GM19438 (cell line): Measurements from ENCODE around the gene RBPJ.
"Not testable (repeated sequence)": the region's sequence is repeated elsewhere in the genome, so short reads cannot be mapped to it uniquely, and the experiment has no call there.

Experiments used
- ATAC-seq: cut with Tn5 transposase; IDR thresholded peaks from one replicate; pipeline ENCODE4 v1.9.1; 2021; ENCODE audit warnings: low read depth; ENCODE audit not compliant: unreplicated experiment

The RBPJ gene

DNA sequence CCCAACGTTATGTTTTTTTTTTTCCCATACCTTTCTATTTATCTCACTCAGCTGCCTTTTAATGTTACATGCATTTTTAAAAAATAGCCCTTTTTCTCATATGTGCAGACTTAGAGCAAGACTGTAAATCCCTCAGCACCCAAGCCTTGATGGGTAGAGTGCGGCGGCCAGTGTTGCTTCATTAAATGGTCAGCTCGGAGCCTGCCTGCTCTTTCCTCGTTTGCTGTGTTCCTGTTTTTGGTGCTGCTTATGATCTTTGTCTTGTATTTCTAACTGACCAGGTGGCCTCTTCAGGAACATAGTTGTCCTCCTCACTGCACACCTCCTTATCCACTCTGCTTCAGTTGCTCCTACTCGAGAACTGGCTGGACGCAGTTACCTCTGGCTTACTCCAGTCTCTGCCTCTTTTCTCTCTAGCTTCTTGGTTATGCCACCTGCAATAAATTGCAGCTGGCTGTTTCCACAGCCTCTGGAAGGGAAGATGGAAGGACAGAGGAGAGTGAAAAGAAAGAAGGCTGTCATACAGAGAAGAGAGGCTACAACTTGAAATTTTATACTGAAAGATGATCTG is 10.7 kb downstream of the RBPJ start:
- ATAC-seq, result no peak

DNA sequence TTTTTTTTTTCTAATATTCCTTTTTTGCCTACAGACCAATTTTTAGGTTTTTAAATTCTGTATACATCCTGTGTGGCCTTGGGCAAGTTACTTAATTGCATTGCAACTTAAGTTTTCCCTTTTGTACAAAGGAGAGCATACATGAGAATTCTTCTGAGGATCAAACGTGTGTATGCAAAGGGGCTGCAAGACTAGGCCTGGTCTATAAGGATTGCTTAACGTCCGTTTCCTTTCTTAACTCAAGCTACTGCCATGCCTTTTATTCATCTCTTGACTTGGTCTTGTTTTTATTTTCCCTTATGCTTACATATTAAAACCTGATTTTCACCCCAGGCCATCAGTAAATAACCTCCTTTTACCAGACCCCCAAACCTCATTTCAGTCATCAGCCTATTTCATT is 13.6 kb downstream of the RBPJ start:
- no peak for ATAC-seq

DNA sequence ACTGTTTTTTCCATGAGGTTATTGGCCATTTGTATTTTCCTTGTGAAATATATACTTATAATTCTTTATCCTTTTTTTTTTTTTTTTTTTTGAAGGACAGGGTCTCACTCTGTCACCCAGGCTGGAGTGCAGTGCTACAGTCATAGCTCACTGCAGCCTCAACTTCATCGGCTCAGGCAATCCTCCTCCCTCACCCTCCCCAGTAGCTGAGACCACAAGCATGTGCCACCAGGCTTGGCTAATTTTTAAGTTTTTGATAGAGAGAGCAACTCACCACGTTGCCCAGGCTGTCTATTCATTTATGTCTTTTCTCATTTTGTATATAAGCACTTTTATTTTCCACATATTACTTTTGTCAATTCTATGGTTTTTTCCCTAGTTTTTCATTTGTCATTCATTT is 16.8 kb downstream of the RBPJ start:
- ATAC-seq, result no peak

DNA sequence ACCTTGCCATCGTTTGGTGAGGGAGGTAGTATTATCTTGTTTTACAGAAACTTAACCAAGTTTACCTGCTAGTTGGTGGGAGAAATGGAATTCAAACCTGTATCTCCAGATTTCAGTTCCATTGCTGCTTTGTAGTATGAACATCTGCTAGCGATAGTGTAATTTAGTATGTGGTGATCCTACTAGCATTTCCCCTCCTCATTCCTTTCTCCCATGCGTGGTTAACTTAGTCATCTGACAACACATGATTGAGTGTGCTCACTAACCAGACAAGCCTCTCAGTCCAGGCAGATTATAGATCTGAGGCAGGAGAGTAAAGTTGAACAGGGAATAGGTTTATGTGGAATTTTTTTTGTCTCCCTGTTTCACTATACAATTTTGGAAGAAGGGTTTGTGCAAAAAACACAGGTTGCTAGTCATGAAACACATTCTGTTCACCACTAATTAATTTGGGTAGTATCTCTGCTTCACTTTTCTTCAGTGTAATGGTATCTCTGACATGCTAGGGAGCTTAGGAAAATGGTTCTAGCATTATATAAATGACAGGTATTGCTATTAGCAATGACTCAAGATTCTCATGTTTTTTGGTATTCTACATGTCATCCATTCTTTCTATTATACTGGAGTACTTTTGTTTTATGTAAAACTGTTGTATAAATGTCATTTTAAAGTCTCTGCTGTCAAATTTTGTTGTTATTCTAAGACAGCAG is 21.7 kb downstream of the RBPJ start:
- ATAC-seq, result no peak

DNA sequence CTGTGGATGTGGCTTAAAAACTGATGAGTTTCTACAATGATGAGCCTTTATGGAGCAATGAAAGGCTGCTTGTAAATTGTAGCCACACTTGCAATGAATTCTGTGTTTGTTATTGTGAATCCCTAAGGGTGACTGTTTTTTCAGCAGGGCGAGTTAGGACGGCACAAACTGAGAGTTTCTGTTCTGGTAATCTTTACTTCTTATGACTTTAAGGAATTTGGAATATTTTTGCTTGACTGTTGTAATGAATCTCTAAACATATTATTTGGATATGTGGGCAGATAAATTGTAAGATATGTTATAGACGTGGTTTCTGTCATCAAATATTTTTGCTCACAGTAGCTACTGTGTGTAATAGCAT is 22.2 kb downstream of the RBPJ start:
- no peak for ATAC-seq

DNA sequence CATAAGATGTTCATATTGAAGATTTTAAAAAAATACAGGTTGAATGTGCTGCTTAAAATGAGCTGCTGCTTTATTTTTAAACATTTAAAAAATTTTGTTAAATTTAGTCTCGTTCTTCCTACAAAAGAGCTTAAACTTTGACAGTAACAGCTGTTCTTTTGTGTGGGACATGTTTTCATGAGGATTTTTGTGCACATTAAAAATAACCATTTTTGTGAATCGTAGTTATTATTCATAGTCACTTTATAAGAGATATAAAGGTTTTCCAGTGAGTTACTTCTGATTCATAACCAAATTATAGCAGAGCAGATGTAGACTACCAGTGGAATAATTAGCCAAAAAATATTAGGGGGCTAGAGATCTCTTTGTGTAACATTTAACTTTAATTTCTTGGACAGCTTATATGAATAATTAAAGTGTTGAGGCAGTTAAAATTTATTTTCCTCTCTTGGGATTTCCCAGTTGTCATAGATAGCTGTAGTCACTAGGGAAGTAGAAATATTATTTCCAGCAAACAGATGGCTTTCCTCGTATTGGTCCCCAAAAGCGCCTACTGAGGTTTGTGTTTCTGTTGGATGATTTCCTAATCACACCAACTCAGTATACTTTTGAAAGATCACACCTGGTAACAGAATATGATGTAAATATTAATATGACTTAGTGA is 24.2 kb downstream of the RBPJ start:
- ATAC-seq, result no peak

DNA sequence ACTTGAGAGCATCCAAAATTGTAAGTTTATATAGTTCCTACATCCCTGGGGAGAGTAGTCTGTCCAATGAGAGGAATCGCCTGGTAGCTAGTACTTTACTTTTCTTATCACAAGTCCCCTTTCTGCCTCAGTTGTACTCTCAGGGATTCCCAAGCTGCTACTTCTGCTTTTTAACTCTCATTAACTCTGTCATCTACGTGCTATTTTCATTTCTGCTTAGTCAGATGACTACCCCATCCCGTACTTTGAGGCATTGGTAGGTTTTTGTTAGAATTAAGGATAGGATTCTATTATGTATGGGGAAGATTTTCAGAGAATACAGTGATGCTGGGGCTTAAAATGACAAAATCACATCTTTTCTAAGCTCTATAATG is 24.7 kb downstream of the RBPJ start:
- no peak for ATAC-seq

DNA sequence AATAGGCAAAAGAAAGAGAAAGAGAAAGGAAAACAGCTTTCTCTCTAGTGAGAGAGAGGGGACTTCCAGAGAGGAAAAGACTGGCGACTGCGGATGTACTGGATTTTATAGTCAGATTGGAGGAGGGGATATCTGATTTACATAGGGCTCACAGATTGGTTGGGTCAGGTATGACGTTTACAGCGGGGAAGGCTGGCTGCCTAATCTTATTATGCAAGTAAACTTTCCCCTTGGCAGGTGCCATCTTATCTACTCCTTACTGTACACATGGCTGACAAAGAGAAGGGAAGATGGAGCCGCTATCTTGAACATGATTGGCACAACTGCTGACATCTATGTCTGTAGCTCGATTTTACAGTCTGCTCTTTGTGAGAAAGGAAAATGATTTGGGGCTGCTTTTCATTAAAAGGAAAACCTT is 25.4 kb downstream of the RBPJ start:
- ATAC-seq, result no peak

DNA sequence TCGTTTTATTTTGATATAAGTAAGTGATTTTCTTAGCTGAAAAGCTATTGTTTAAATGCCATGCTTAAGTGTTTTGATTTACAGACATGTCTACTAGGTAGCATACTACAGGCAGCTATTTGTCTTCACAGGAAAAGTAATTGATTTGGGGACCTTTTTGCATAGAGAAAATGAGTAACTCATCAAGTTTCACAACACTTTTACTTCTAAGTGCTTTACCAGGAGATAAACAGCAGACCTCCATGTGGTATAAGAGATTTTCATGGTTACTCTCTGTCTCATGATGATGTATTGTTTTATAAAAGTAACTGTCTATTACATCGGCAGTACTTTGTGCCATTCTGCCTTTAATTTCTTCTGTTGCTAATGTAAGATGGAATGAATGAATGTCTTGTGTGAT is 28.7 kb downstream of the RBPJ start:
- ATAC-seq, result no peak

DNA sequence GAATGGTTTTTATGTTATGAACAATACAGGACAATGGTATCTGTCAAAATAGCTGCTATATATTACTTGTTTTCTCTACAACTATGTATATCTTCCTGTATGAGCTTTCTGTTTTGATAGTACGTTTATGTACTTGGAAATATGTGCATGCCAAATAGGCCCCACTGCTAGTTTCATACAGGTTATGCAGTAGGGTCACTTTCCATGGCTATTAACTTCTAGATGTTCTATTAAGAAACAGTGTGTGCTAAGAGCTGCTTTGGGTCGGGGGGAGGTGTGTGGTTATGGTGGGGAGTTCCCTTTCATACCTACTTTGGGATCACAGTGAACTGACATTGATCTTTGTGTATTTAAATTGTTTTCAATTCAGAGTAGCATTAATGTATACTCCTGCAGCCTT is 30.9 kb downstream of the RBPJ start:
- no peak for ATAC-seq

DNA sequence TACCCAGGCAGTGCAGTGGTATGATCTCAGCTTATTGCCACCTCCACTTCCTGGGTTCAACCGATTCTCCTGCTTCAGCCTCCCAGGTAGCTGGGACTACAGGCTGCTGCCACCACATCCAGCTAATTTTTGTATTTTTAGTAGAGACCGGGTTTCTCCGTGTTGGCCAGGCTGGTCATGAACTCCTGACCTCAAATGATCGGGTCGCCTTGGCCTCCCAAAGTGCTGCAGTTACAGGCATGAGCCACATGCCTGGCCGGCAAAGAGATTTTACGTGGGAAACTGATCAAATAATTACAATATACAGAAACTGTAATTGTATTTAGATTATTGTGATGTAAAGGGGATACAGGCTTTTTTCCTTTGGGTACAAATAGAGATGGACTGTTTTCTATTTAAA is 33.7 kb downstream of the RBPJ start:
- no peak for ATAC-seq

DNA sequence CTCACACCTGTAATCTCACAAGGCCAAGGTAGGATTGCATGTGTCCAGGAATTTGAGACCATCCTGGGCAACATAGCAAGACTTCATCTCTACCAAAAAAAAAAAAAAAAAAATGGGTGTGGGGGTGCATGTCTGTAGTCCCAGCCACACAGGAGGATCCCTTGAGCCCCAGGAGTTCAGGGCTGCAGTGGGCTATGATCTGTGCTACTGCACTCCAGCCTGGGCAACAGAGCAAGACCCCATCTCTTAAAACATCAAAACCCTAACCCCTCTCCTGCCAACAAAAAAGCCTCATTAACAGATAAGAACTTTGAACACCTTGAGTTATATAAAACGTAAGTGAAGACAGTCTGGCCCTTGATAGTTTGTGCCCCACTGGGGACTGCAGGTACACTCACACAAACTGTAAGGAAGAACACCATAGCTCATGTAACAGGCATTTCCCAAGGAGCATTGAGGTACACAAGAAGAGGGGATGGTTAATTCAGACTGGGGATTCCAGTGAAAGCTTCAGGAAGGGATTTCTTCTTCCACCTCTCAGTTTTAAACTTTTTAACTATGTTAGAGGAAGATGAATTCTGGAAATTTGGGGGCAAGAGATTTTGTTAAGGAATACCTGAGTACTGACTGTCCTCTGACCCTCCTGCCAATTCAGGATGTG is 34.7 kb downstream of the RBPJ start:
- ATAC-seq, result no peak

DNA sequence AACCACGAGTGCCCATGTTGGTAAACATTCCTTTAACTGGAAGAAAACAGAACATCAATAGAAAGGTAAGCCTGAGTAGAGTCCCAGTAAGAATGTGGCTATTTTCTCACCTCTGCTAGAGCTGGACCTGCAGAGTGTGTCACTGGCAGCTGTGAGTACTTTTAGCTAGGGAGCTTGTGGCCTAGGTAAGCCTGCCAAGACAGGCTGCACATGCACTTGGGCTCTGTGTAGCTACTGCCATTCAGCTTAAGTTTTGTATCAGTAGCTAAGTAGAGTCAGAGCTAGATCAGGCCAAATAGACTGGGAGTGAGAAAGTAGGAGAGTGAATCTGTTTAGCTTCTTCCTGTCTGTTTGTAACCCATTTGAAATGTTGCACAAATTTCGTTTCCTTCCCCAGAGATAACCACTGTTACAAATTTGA is 35.3 kb downstream of the RBPJ start:
- no peak for ATAC-seq

DNA sequence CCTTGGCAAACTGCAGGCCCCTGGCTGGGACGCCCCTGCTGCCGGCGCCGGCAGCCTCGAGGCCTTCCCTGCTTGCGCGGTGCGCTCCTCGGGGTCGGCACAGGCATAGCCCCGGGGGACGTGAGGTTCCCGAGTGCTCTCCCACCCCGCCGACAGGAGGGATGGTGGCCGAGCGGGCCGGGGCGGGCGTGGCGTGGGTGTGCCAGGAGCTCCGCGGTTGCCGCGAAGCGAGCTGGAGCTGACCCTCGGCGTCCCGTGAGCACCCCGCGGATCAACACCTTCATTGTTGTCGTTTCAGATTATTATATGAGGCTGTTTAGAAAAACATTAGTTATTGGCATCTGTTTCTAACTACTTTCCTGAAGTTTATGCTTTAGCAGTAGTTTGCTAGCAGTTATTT is 38.7 kb downstream of the RBPJ start:
- not testable (repeated sequence) for ATAC-seq

DNA sequence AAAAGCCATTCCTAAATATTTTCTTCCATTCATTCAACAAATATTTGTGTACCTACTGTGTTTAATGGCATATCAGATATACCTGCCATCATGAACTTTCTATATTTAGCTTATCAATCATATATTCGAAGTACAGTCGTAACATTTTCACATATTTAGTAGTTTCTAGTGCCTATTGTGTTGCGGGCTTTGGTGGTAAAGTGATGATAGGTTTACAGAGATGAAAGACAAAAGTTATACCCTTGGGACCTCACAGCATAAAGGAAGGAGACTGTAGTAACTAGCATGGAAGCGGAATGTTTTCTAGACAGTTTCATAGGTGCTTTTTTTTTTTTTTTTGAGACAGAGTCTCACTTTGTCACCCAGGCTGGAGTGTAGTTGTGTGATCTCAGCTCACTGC is 39.5 kb downstream of the RBPJ start:
- ATAC-seq, result no peak

DNA sequence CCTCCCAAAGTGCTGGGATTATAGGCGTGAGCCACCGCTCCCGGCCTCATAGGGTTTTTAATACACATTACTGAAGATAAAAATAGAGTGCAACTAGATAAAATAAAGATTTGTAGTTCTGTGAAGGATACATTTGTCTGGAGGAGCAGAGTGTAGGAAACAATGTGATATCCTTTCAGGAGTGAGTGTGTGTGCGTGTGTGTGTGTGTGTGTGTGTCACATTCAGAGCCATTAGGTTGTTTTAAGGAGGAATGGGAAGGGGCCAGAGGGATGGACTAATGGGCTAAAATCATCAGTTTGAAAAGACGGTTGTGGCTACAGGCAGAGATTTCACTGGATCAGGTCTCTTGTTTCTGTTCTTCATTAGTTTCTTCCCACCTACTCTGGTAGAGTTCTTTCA is 40.0 kb downstream of the RBPJ start:
- no peak for ATAC-seq

DNA sequence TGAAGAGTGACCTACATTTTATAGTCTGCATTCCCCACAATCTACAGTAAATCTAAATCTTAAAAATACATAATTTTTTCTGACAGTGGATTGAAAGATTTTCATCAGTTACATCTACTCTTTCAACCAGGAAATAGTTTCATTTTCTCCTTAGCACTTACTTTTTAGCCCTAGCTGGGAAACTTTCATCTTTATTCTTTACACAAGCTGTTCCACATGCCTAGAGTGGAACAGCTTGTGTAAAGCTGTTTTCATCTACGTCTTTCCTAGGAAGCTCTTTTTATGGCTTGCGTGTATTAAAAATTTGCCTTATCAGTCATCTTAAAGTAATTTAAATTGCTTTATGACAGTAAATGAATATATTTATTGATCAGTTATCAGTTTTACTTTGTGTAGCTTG is 40.5 kb downstream of the RBPJ start:
- no peak for ATAC-seq

DNA sequence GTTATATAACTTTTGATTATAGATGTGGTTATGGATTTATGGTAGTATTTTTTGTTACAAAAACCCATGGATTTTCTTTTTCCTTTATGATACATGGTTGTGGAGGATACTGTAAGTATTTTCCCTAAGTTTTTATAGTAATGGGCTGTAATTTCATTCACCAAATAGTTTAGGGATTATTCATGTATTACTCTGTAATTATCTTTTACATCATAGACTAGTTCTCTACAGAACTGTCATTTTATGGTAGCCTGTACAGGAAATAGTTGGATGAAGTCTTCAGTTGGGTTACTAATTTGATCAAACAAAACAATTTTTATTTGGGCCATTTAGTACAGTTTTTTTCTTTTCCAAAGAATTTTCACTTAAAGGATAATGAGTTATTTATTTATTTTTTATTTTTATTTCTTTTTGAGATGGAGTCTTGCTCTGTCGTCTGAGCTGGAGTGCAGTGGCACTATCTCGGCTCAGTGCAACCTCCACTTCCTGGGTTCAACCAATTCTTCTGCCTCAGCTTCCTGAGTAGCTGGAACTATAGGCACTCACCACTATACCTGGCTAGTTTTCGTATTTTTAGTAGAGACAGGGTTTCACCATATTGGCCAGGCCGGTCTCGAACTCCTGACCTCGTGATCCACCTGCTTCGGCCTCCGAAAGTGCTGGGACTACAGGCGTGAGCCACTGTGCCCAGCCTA is 42.1 kb downstream of the RBPJ start:
- ATAC-seq, result no peak

DNA sequence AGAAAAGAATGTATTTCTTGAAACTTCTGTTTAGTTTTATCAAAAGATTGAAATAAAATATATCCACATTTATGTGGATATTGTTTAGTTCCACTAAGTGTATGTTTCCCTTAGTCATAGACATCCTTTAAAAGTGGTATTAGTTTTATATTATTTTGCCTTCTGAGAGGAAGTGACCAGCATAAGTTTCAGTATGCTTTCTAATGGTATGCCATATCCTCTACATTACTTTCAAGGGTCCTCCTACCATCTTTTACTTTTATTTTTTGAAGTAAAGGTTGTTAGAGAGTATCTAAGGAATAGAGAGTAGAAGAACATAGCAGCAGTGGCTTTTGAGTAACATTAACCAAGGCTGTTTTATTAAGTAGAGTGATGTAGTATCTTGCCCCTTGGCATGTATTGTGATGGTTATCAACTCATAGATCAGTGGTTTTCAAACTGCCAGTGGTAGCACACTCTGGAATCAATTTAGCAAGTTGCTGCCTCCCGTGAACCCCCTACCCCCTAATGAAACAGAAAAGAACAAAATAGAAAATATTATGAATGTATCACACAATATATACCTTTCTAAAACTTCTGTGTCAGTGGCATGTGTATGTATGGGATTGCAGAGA is 44.8 kb downstream of the RBPJ start:
- peak; percentile 55 for ATAC-seq

DNA sequence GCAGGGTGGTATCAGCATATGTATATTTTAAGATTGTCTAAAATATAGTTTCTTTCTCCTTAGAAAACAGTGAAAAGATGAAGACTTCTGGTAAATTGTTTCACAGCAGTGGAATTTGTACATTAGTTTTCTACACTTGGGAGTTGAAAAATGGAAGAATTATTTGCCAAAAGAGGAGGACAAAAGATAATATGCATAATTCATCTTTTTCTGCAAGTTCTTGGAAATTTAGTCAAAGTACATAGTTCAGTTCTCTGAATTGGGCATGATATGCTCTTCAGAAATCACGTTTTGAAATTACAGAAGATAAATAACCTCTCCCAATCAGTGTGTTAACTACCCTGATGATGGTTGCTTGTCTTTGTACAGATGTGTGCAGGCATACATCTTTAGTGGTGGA is 47.0 kb downstream of the RBPJ start:
- ATAC-seq, result no peak

DNA sequence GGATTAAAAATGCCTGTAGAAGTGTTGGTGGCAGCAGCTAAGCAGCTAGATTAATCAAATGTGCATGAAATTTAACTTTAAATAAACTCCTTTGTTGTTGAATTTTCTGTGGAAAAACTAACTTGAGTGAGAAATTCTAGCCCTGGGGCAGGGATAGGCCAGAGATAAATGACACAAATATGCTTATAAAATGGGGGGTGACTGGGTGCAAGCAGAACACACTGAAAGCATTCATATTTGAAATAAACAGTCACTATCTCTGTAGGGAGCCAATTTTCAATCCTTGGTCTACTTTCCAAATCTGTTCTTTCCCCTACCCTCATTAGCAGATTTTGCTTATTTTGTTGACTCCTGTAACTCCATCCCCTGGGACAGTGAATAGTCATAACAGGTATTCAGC is 47.9 kb downstream of the RBPJ start:
- no peak for ATAC-seq
